IPS DF 6.9 (cell line): ENCODE data around the gene CCDC102A.

Experiments used
- DNase-seq: peaks from one replicate; pipeline ENCODE4 v3.0.0-alpha.2; 2013; ENCODE audit warnings: low read depth, low spot score
- H3K27ac ChIP-seq: one replicate; pipeline ENCODE4 v1.5.1; 2013; ENCODE audit warnings: low read length, control low read depth
- H3K27me3 ChIP-seq: 2 replicates; pipeline ENCODE4 v1.6.1; 2013; ENCODE audit warnings: mild to moderate bottlenecking, low read length; ENCODE audit not compliant: control insufficient read depth, insufficient read depth
- H3K36me3 ChIP-seq: 2 replicates; pipeline ENCODE4 v1.6.1; 2013; ENCODE audit warnings: low read length; ENCODE audit not compliant: control insufficient read depth, insufficient read depth
- H3K4me1 ChIP-seq: 2 replicates; pipeline ENCODE4 v1.6.1; 2013; ENCODE audit warnings: low read length; ENCODE audit not compliant: control insufficient read depth, insufficient read depth
- H3K4me3 ChIP-seq: 2 replicates; pipeline ENCODE4 v1.5.1; 2013; ENCODE audit warnings: mild to moderate bottlenecking, low read length
- H3K9me3 ChIP-seq: 2 replicates; pipeline ENCODE4 v1.6.1; 2013; ENCODE audit warnings: low read length, inconsistent platforms; ENCODE audit not compliant: control insufficient read depth, insufficient read depth
- WGBS: extraction: QIAGEN DNeasy Blood & Tissue Kit; methylation state at CpG from one replicate; pipeline ENCODE4 v1.1.7; 2013; ENCODE audit warnings: mixed read lengths, missing lambda C conversion rate; ENCODE audit not compliant: insufficient read length, insufficient coverage; 5-methylcytosine and 5-hydroxymethylcytosine counted together

The CCDC102A gene

DNA sequence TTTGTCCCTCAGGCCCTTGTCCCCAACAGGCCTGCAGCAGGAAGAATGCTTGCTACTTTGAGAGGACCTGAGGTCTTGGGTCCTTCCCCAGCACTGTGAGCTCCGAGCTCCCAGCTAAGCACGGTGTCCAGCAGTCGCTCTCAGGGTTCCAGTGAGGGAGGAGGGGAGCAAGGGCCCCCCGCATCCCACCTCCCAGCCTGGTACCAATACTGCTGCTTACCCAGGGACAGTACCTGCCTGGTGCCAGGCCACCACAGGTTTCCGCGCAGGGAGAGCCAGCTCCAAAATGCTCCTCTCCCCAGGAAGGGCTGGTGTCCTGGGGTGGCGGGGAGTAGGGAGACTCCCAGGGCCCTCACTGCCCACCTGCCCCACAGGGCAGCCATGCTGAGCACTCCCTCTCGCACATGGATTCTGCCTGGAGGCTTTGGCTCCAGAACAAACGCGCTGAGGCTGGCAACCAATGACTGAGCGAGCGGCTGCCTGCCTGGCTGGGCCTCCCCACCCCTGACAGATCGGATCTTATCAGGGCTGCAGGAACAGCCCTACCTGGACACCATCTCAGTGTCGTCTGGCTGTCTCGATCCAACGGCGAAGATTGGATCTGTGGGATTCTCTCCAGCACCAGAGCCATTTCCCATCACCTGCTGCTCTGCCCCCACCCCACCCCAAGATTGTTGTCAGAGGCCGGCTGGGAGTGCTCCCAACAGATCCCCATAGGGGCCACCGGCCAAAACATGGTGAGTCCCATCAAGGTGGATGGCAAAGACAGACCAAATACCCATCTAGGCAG, 52.5 kb downstream of the CCDC102A start:
- H3K27me3 ChIP-seq, result no peaks in the 10 kb centered on the region
- no peaks in the 10 kb centered on the region for H3K9me3 ChIP-seq
- H3K4me1 ChIP-seq, result peaks cover 15% of the 10 kb centered on the region
- H3K27ac ChIP-seq, result no peak overlapping the region
- H3K36me3 ChIP-seq, result no peaks in the 10 kb centered on the region
- DNase-seq, result no peak
- no CpG with 5 or more reads among the region's 19 CpGs for WGBS
- no peak overlapping the region for H3K4me3 ChIP-seq

DNA sequence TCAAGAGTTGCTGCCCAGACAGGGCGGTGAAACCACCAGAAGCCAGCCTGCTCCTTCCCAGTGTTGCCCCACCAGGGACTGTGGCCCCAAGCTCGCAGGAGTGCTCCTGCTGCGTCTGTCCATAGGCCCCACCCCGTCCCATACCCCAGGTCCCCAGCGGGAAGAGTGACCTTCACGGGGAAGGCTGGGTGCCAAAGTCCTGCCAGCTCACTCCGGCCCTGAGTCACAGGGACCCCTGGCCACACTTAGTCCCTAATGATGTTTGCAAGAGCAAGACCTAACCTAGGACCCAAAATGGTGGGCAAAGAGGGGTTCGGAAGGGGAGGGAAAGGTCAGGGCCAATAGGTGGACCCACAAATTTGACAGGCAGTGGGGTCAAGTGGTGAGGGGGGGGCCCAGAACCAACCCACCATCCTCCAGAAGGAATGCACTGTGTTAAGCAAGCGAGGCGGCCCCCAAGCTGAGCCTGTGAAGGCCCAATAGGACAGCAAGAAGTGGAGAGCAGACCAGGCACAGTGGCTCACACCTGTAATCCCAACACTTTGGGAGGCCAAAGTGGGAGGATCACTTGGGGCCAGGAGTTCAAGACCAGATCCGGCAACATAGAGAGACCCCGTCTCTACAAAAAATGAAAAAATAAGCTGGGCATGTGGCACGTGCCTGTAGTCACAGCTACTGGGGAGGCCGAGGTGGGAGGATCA, 53.4 kb downstream of the CCDC102A start:
- Histone ChIP-seq H3K4me1 (peaks cover 17% of the 10 kb centered on the region), H3K27me3 (no peaks in the 10 kb centered on the region), H3K4me3 (no peak overlapping the region), H3K36me3 (no peaks in the 10 kb centered on the region), H3K27ac (no peak overlapping the region), H3K9me3 (no peaks in the 10 kb centered on the region)
- DNase-seq, result no peak
- WGBS, result no CpG with 5 or more reads among the region's 14 CpGs

DNA sequence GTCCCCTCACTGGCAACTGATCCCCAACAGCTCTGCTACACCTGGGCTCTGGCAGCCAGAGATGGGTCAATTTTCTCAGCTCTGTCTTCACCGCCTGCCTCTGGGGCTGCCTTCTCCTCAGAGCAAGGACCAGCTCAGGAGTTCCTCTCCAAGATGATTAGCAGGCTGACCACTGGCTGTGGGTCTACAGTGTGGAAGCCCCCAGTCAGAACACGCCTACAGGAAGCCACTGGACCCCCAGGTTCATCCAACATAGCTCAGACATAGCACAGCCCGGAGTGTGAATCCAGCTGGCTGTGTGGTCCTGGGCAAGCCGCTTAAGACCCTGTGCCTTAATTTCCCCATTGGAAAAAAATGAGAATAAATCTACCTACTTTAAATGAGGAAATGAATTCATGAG, 55.0 kb downstream of the CCDC102A start:
- Histone ChIP-seq H3K9me3 (no peaks in the 10 kb centered on the region), H3K4me3 (no peak overlapping the region), H3K36me3 (no peaks in the 10 kb centered on the region), H3K27me3 (no peaks in the 10 kb centered on the region), H3K4me1 (peaks cover 19% of the 10 kb centered on the region), H3K27ac (no peak overlapping the region)
- no peak for DNase-seq
- WGBS, result no CpG with 5 or more reads among the region's 4 CpGs

DNA sequence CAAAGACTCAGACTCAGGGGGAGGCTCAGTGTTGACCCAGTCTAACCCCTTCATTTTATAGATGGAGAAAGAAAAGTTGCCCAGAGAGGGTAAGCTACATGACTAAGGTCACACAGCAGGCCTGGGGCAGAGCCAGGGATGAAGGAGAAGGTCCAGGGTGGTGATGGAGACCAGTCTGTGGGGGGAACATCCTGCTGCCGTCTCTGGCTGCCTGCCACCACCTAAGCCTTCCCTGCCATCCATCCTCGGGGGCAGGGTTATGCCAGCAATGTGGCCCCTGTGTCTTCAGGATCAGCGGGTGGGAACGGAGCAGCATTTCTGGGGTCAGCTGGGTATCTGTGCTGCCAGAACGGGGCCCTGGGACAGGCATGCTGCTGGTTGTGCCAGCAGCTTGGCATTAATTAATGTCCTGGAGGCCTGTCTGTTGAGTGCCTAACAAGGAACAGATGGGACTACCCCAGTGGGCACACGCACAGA, 55.6 kb downstream of the CCDC102A start:
- Histone ChIP-seq H3K36me3 (no peaks in the 10 kb centered on the region), H3K4me1 (peaks cover 22% of the 10 kb centered on the region), H3K9me3 (no peaks in the 10 kb centered on the region), H3K27ac (no peak overlapping the region), H3K4me3 (no peak overlapping the region), H3K27me3 (no peaks in the 10 kb centered on the region)
- no peak for DNase-seq
- no CpG with 5 or more reads among the region's 6 CpGs for WGBS

DNA sequence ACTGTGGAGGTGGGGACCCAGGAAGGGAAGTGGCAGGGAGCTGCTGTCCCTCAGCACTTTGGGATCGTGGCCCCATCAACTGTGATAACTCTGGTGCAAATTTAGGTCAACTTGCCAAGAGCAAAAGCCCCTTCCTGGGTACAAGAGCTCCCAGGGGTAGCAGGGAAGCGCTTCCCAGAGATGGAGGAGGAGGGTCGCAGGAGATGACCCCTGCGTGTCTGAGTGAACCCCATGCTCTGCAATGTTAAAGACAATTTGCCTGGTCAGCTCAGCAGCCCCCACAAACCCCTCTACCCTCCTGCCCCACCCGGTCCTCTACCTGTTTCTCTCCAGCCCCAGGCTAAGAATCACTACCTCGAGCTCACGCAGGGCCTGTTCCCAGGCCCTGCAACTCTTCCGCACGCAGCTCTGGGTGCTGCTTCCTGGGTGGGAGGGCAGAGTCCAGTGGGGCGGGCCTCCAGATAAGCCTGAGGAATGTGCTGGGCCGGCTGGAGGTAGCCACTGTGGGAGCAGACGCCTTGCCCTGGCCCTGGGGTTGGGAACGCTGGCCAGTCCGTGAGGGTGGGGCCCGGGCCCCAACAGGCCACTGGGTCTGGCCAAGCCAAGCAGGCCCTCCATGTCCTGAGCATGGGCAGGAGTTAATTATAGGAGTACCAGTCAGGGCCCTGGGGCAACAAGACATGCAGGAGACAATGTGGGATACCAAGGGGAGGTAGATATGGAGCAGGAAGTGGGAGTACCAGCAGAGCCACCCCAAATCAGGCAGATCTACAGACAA, 56.2 kb downstream of the CCDC102A start:
- DNase-seq, result no peak
- Histone ChIP-seq H3K9me3 (no peaks in the 10 kb centered on the region), H3K36me3 (no peaks in the 10 kb centered on the region), H3K4me1 (peaks cover 18% of the 10 kb centered on the region), H3K4me3 (no peak overlapping the region; the same call in 1 of the 2 replicates), H3K27ac (no peak overlapping the region), H3K27me3 (no peaks in the 10 kb centered on the region)
- WGBS, result no CpG with 5 or more reads among the region's 15 CpGs

DNA sequence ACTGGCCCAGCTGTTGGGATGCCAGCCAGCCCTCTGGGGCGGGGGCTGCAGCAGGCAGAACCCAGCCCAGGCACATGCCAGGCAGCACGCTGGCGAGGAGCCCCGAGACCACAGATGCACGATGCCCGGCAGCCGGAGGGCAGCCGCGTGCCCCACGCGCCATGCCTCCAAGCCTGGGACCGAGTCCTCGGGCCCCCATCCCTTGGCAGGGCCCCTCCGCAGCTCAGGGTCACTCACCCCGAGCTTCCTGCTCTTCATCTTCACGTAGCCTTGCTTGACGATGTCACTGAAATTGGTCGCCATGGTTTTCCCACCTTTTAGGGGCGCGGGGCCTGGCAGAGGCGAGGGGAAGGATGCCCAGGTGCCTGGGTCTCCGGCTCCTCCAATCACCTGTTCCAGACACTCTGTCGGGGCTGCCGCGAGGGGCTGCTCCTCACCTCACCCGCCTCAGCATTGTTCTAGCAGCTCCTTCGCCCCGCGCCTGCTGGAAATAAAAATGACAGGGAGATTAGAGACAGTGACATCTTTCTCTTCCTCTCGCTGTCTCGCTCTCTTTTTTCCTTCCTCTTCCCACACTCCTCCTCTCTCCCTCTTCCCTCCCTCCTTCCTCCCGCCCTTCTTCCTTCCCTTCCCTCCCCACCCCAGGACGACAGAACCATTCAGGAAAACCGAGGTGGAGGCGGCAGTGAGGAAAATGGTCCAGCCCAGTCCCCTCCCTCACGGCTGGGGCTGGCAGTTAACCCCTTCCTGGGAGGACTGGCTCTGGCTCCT, 57.0 kb downstream of the CCDC102A start:
- H3K36me3 ChIP-seq, result no peaks in the 10 kb centered on the region
- peak overlapping the region; percentile 40; the same call in 1 of the 2 replicates for H3K4me3 ChIP-seq
- no peaks in the 10 kb centered on the region for H3K9me3 ChIP-seq
- no CpG with 5 or more reads among the region's 36 CpGs for WGBS
- H3K4me1 ChIP-seq, result peaks cover 18% of the 10 kb centered on the region
- no peak overlapping the region for H3K27ac ChIP-seq
- peak; percentile 72 for DNase-seq
- H3K27me3 ChIP-seq, result no peaks in the 10 kb centered on the region

DNA sequence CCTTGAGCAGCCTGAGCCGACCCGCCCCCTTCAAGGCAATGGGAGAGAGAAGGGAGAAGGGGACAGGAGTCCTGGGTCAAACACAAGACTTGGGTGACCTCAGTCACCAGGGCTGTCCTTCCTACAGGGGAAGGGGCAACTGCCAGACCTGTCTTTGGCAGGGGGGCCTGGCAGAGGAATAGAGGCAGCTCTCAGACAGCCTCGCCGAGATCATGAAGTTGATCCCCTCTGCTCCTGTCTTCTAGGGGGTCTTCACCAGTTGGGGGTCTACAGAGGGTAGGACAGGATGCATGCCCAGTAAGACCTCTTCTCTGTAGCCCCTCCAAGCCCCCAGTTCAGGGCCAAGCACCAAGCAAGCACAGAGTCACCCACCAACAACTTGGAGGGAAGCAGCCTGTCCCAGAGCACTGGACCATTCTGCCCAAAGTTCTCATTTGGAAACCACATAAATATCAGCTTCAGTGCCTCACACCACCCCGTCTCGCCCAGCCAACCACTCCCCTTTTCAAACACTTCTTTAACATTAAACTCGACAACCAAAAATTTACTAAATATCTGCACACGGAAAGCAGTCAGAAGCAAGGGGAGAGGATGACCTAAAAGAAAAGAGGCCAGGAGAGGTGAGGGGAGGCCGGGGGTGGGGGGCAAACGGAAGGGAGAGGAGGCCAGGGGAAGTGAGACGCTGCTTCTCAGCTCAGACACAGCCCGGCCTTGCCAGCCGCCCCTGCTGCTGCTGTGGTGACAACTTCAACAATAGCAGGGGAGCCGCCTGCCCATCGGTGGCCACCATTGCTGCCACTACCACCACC, 57.8 kb downstream of the CCDC102A start:
- H3K36me3 ChIP-seq, result 0 out of 2 replicates have a peak, but pooled peaks cover 4% of the 10 kb centered on the region
- H3K27me3 ChIP-seq, result no peaks in the 10 kb centered on the region
- H3K27ac ChIP-seq, result no peak overlapping the region
- H3K4me1 ChIP-seq, result peaks cover 18% of the 10 kb centered on the region
- no peak for DNase-seq
- H3K9me3 ChIP-seq, result no peaks in the 10 kb centered on the region
- H3K4me3 ChIP-seq, result peak overlapping the region; percentile 40; the same call in 1 of the 2 replicates
- WGBS, result 100% methylated on average over 4 of the region's 15 CpGs

DNA sequence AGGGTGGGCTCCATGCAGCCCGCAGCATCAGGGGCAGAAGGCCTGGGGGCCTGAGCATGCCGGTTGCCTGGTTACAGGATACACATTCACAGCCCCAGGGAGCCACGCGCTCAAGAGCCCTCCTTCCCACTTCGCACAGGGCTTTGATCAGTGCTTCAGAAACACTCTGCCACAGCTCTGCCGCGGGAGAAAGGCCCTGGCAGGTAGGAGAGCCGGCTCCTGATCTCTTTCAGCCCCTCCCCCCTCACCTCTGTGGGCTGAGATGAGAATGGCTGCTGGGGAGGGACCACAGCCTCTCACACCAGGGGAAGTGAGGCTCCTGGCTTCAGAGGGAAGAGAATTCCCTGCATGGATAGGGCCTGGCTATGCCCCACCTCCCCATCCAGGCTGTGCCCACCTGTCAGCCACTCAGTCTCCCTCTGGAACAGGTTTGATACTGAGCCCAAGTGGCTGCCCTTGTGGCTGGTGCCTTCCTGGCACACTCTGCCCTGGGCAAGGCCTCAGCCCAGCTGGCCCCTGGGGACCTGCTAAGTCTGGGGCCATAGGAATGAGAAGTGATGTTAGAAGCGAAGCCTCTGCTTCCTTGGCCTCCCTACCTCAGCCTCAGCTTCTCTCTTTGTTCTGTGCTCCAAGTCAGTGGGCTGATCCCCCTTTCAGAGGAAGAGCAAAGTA, 58.7 kb downstream of the CCDC102A start:
- WGBS, result no CpG with 5 or more reads among the region's 9 CpGs
- H3K27ac ChIP-seq, result no peak overlapping the region

More for the DNA sequence above, 58.7 kb downstream of the CCDC102A start:
- DNase-seq, result no peak
- no peaks in the 10 kb centered on the region for H3K9me3 ChIP-seq
- H3K4me3 ChIP-seq, result no peak overlapping the region
- no peaks in the 10 kb centered on the region for H3K27me3 ChIP-seq
- H3K36me3 ChIP-seq, result 0 out of 2 replicates have a peak, but pooled peaks cover 6% of the 10 kb centered on the region
- H3K4me1 ChIP-seq, result peaks cover 17% of the 10 kb centered on the region
